T-helper 9 cell (primary cell): Measurements from ENCODE around the gene STXBP6.
"Not testable (repeated sequence)": the region's sequence is repeated elsewhere in the genome, so short reads cannot be mapped to it uniquely, and the experiment has no call there.

Experiments used
- DNase-seq: peaks from one replicate; pipeline ENCODE4 v3.0.0-alpha.2; 2020

Gene STXBP6

GRCh38 chr14:24952851-24953666 is 96.9 kb downstream of the STXBP6 start:
- no peak for DNase-seq

GRCh38 chr14:24948261-24948847 is 101.6 kb downstream of the STXBP6 start:
- no peak for DNase-seq

GRCh38 chr14:24947131-24947530 is 102.8 kb downstream of the STXBP6 start:
- no peak for DNase-seq

GRCh38 chr14:24944800-24945199 is 105.1 kb downstream of the STXBP6 start:
- DNase-seq, result no peak

- DNase-seq, result no peak
Observed at GRCh38 chr14:24943024-24943423, 106.9 kb downstream of the STXBP6 start.

GRCh38 chr14:24941719-24942118 is 108.2 kb downstream of the STXBP6 start:
- DNase-seq, result no peak

GRCh38 chr14:24940213-24940783 is 109.6 kb downstream of the STXBP6 start:
- no peak for DNase-seq

- no peak for DNase-seq
Observed at GRCh38 chr14:24938593-24938992, 111.4 kb downstream of the STXBP6 start.

GRCh38 chr14:24937300-24937699 is 112.6 kb downstream of the STXBP6 start:
- no peak for DNase-seq

GRCh38 chr14:24936773-24937172 is 113.2 kb downstream of the STXBP6 start:
- not testable (repeated sequence) for DNase-seq

GRCh38 chr14:24935796-24936195 is 114.2 kb downstream of the STXBP6 start:
- no peak for DNase-seq

- no peak for DNase-seq
Observed at GRCh38 chr14:24928386-24928900, 121.5 kb downstream of the STXBP6 start.

GRCh38 chr14:24927809-24928208 is 122.1 kb downstream of the STXBP6 start:
- DNase-seq, result no peak

- no peak for DNase-seq
Observed at GRCh38 chr14:24925771-24926374, 124.1 kb downstream of the STXBP6 start.

GRCh38 chr14:24924544-24924943 is 125.4 kb downstream of the STXBP6 start:
- DNase-seq, result no peak

- DNase-seq, result no peak
Observed at GRCh38 chr14:24921903-24922302, 128.0 kb downstream of the STXBP6 start.

GRCh38 chr14:24920265-24921075 is 129.5 kb downstream of the STXBP6 start:
- DNase-seq, result no peak

- DNase-seq, result no peak
Observed at GRCh38 chr14:24918822-24919221, 131.1 kb downstream of the STXBP6 start.

GRCh38 chr14:24915958-24916595 is 133.9 kb downstream of the STXBP6 start:
- no peak for DNase-seq

GRCh38 chr14:24915403-24915921 is 134.5 kb downstream of the STXBP6 start:
- no peak for DNase-seq

- no peak for DNase-seq
Observed at GRCh38 chr14:24913746-24914145, 136.2 kb downstream of the STXBP6 start.

- DNase-seq, result no peak
Observed at GRCh38 chr14:24913021-24913420, 136.9 kb downstream of the STXBP6 start.
